ENCODE results near the gene OXCT2.

OXCT2 gene

DNA sequence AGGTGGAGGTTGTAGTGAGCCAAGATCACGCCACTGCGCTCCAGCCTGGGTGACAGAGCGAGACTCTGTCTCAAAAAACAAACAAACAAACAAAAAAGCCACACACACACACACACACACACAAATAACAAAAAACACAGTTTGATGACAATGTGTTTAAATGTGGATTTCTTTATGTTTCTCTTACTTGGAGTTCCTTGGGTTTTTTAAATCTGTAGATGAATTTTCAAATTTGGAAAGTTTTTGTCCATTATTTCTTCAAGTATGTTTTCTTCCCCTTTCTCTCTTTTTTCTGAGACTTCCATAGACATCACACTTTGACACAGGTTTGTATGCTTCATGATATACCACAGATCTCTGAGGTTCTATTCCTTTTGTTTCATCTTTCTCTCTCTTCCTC is 44.5 kb downstream of the OXCT2 start:
- Mint-ChIP-seq H3K27me3 (ENCODE audit: low read depth, poor library complexity) (peaks cover 99% of the 10 kb centered on the region), H3K27ac (no peak overlapping the region)

DNA sequence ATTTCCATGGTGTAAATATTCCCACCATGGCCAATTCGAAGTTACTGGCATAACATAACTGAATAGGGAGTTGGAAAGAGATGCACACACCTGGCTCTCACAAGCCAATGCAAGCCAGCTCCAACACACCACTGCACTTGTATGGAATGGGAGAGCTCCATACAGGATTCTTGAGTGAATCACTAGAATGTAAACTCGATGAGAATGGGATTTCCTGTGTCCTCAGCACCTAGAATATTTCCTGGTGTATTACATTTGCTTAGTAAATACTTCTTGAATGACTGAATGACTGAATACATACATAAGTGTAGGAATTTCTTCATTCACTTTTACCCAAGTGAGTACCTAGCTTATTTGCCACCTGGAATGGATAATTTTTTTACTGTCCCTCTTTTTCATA is 48.7 kb downstream of the OXCT2 start:
- no peak overlapping the region for H3K4me3 Mint-ChIP-seq
- TF ChIP-seq, protein P1, sequence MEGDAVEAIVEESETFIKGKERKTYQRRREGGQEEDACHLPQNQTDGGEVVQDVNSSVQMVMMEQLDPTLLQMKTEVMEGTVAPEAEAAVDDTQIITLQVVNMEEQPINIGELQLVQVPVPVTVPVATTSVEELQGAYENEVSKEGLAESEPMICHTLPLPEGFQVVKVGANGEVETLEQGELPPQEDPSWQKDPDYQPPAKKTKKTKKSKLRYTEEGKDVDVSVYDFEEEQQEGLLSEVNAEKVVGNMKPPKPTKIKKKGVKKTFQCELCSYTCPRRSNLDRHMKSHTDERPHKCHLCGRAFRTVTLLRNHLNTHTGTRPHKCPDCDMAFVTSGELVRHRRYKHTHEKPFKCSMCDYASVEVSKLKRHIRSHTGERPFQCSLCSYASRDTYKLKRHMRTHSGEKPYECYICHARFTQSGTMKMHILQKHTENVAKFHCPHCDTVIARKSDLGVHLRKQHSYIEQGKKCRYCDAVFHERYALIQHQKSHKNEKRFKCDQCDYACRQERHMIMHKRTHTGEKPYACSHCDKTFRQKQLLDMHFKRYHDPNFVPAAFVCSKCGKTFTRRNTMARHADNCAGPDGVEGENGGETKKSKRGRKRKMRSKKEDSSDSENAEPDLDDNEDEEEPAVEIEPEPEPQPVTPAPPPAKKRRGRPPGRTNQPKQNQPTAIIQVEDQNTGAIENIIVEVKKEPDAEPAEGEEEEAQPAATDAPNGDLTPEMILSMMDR (IDR thresholded peaks at IDR 0.05): no peak
- peaks cover 97% of the 10 kb centered on the region for H3K27me3 Mint-ChIP-seq (ENCODE audit: low read depth, poor library complexity)
- no peak for DNase-seq
- H3K36me3 Mint-ChIP-seq (ENCODE audit: low read depth): no peaks in the 10 kb centered on the region
- no peak overlapping the region for H3K27ac Mint-ChIP-seq
- H3K4me1 Mint-ChIP-seq: no peaks in the 10 kb centered on the region
- peaks cover 5% of the 10 kb centered on the region for H3K9me3 Mint-ChIP-seq

More for the DNA sequence above, 44.5 kb downstream of the OXCT2 start:
- no peak for DNase-seq
- peaks cover 5% of the 10 kb centered on the region for H3K9me3 Mint-ChIP-seq
- no peaks in the 10 kb centered on the region for H3K4me1 Mint-ChIP-seq
- no peaks in the 10 kb centered on the region for H3K36me3 Mint-ChIP-seq (ENCODE audit: low read depth)
- TF ChIP-seq, protein P1 (IDR thresholded peaks at IDR 0.05): no peak
- H3K4me3 Mint-ChIP-seq: no peak overlapping the region

DNA sequence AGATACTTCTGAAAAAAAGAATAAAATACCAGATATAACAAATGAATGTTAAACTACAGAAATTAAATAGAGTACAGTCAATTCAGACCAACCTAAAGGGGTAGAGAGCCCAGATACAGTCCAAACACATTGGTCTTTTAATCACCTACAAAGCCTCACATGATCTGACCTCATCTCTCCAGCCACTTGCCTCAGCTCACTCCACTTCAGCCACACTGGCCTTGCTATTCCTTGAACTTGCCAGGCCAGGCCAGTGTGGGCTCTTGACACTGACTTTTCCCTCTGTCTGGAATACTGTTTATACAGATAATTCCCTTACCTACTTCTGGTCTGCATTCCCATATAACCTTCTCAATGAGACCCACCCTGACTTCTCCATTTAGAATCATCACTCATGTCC is 49.5 kb downstream of the OXCT2 start:
- H3K4me3 Mint-ChIP-seq: no peak overlapping the region
- DNase-seq: no peak
- peaks cover 97% of the 10 kb centered on the region for H3K27me3 Mint-ChIP-seq (ENCODE audit: low read depth, poor library complexity)
- no peaks in the 10 kb centered on the region for H3K36me3 Mint-ChIP-seq (ENCODE audit: low read depth)
- TF ChIP-seq, protein P1 (IDR thresholded peaks at IDR 0.05): no peak
- no peak overlapping the region for H3K27ac Mint-ChIP-seq
- no peaks in the 10 kb centered on the region for H3K4me1 Mint-ChIP-seq
- H3K9me3 Mint-ChIP-seq: peaks cover 5% of the 10 kb centered on the region

DNA sequence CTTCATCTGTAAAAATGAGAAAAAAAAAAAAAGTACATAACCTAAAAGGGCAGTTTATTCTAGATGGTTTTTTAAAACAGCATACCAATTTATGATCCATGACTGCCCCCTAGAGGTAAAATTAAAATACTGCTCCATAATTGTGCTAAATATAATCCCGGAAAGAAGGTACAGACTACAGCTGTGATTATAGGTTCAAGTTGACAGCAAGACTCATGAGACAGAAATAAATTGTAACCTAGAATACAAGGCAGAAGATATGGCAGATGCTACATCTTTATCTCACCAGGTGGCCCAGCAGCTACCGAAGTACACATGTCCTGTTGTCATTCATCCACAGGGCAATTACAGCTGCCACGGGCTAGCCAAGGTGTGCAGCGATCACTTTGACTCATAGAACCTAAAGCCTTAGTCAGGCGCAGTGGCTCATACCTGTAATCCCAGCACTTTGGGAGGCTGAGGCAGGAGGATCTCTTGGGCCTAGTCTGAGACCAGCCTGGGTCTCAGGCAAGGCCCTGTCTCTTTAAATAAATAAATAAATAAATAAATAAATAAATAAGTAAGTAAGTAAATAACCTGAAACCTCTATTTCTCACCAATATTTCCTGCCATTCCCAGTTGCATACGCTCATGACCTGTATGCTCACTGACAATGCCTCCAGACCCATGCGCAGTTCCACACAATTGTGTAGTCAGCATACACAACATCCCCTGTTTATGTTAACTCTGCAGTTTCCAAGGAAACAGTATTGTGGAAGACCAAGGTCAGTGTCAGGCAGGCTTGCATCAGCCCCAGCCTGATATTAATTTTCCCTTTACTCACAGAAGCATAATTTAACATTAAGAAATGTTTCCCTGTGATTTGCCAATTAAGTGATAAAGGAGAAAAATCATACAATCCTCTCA is 50.8 kb downstream of the OXCT2 start:
- Mint-ChIP-seq H3K27ac (no peak overlapping the region), H3K36me3 (ENCODE audit: low read depth) (no peaks in the 10 kb centered on the region), H3K27me3 (ENCODE audit: low read depth, poor library complexity) (peaks cover 97% of the 10 kb centered on the region), H3K4me3 (no peak overlapping the region), H3K9me3 (peaks cover 5% of the 10 kb centered on the region), H3K4me1 (no peaks in the 10 kb centered on the region)
- TF ChIP-seq, protein P1 (IDR thresholded peaks at IDR 0.05): peak; percentile 72
- DNase-seq: no peak

Measured in nephron progenitor cell (in vitro differentiated cells).